Testis (tissue), 3 donors: ENCODE data around the gene HAS3. TPM values are rescaled to one million over a fixed set of nuclear protein-coding genes. Genes with fewer than 3 reads are reported as not detected.

ENCODE experiments used
- DNase-seq: peaks from one replicate; pipeline ENCODE4 v3.0.0-alpha.2; 2019
- H3K27ac ChIP-seq, 2 donors: fragments of 200-600 bp; sonication (generic); one replicate each; pipeline ENCODE4 v1.5.1; 2019
- H3K27me3 ChIP-seq: fragments of 200-600 bp; sonication (generic); one replicate; pipeline ENCODE4 v1.5.1; 2019
- H3K36me3 ChIP-seq: fragments of 200-600 bp; sonication (generic); one replicate; pipeline ENCODE4 v1.5.1; 2017; ENCODE audit warnings: low read depth; ENCODE audit errors: missing control alignments
- H3K4me1 ChIP-seq: fragments of 200-600 bp; sonication (generic); one replicate; pipeline ENCODE4 v1.5.1; 2019
- H3K4me3 ChIP-seq, 2 donors: fragments of 200-600 bp; sonication (generic); one replicate each; pipeline ENCODE4 v1.5.1; 2017 to 2019
- H3K9me3 ChIP-seq: fragments of 200-600 bp; sonication (generic); one replicate; pipeline ENCODE4 v1.5.1; 2017
- CTCF ChIP-seq, 3 experiments: fragments of 450-650 bp in 2 of 3; fragments of 200-600 bp in 1 of 3; sonication (generic) in 1 of 3; IDR thresholded peaks; one replicate each; pipeline ENCODE4 v1.5.1; 2016 to 2019; ENCODE audit warnings: antibody characterized with exemption in 3 of 3, mild to moderate bottlenecking in 2 of 3, moderate library complexity in 1 of 3
- POLR2A ChIP-seq: fragments of 450-650 bp; IDR thresholded peaks from one replicate; pipeline ENCODE4 v1.6.1; 2017; ENCODE audit warnings: antibody characterized with exemption, mild to moderate bottlenecking, moderate library complexity
- WGBS, 2 donors: methylation state at CpG; one replicate each; pipeline ENCODE4 v1.1.5; 2018; 5-methylcytosine and 5-hydroxymethylcytosine counted together
- intact Hi-C: fragments of 100-400 bp; cut with DNase I; formaldehyde crosslinking; loops from one replicate; pipeline ENCODE4 v1.15.1; 2023; ENCODE audit warnings: low total_unique reads
- polyA plus RNA-seq: library from polyadenylated mRNA; stranded (reverse); fragments of 350-450 nt; fragmentation: Illumina TruSeq; extraction: RNeasy Lipid Tissue Mini Kit (QIAGEN cat#74804); gene quantifications from one replicate; pipeline ENCODE4 v1.2.3, GENCODE V29; 2014; ENCODE audit warnings: low read depth, low replicate concordance; ENCODE audit not compliant: insufficient read depth
- total RNA-seq, 2 donors: library from RNA; depleted of rRNA; stranded (reverse); fragments of >200 nt; gene quantifications; one replicate each; pipeline ENCODE4 v1.2.3, GENCODE V29; 2016

The HAS3 gene
- total and polyA plus RNA-seq, 3 donors from 2014 or later: 4.7 to 7.7 (median 4.8) TPM

- intact Hi-C loops: no loop called here
- TF ChIP-seq CTCF (IDR thresholded peaks at IDR 0.05) (no peak), POLR2A (no peak)
- H3K27ac ChIP-seq: no peak overlapping the region
- DNase-seq: no peak
- H3K4me3 ChIP-seq: peak overlapping the region in 1 of 2 donors; percentile 47
- peaks cover 21% of the 10 kb centered on the region for H3K4me1 ChIP-seq
- no peaks in the 10 kb centered on the region for H3K36me3 ChIP-seq
- 1% methylated on average over 20 to 54 of the region's 55 CpGs for WGBS, 2 donors
- H3K9me3 ChIP-seq: no peaks in the 10 kb centered on the region
- no peaks in the 10 kb centered on the region for H3K27me3 ChIP-seq
Measured at GRCh38 chr16:69106491-69107315, 1.2 kb downstream of the HAS3 start.

- Histone ChIP-seq H3K27me3 (no peaks in the 10 kb centered on the region), H3K27ac (no peak overlapping the region), H3K4me1 (peaks cover 21% of the 10 kb centered on the region), H3K9me3 (no peaks in the 10 kb centered on the region), H3K36me3 (no peaks in the 10 kb centered on the region), H3K4me3 (peak overlapping the region in 1 of 2 donors; percentile 47)
- TF ChIP-seq POLR2A (no peak), CTCF (IDR thresholded peaks at IDR 0.05) (no peak)
- WGBS, 2 donors: 0 to 1% methylated on average over 4 to 24 of the region's 52 CpGs
- DNase-seq: peak; percentile 30
- intact Hi-C loops: no loop called here
Measured at GRCh38 chr16:69107316-69107962, 2.0 kb downstream of the HAS3 start.

- Histone ChIP-seq H3K4me3 (no peak overlapping the region), H3K27ac (no peak overlapping the region), H3K4me1 (peaks cover 21% of the 10 kb centered on the region), H3K36me3 (no peaks in the 10 kb centered on the region), H3K27me3 (no peaks in the 10 kb centered on the region), H3K9me3 (no peaks in the 10 kb centered on the region)
- intact Hi-C loops: no loop called here
- no peak for TF ChIP-seq CTCF (IDR thresholded peaks at IDR 0.05)
- TF ChIP-seq POLR2A: no peak
- DNase-seq: no peak
- WGBS, 2 donors: 44 to 63% methylated on average over 7 to 9 of the region's 9 CpGs
Measured at GRCh38 chr16:69108064-69108904, 2.8 kb downstream of the HAS3 start.

- WGBS, 2 donors: 88 to 99% methylated on average over 3 to 4 of the region's 4 CpGs
- no peaks in the 10 kb centered on the region for H3K27me3 ChIP-seq
- H3K9me3 ChIP-seq: no peaks in the 10 kb centered on the region
- no peaks in the 10 kb centered on the region for H3K36me3 ChIP-seq
- intact Hi-C loops: no loop called here
- no peak overlapping the region for H3K27ac ChIP-seq
- H3K4me3 ChIP-seq: no peak overlapping the region
- TF ChIP-seq POLR2A (no peak), CTCF (IDR thresholded peaks at IDR 0.05) (no peak)
- peaks cover 21% of the 10 kb centered on the region for H3K4me1 ChIP-seq
- no peak for DNase-seq
Measured at GRCh38 chr16:69108905-69109252, 3.4 kb downstream of the HAS3 start.
